IPS-18c (cell line): ENCODE measurements around the gene MAGI1.

ENCODE experiments used
- H3K4me3 ChIP-seq: 2 replicates; pipeline ENCODE4 v1.7.0; 2013; ENCODE audit warnings: low read depth, mild to moderate bottlenecking, low read length, moderate library complexity; ENCODE audit not compliant: insufficient read depth
- H3K9me3 ChIP-seq: one replicate; pipeline ENCODE4 v1.6.1; 2013; ENCODE audit warnings: mild to moderate bottlenecking, low read length, moderate library complexity; ENCODE audit not compliant: control insufficient read depth, insufficient read depth

Gene MAGI1

DNA sequence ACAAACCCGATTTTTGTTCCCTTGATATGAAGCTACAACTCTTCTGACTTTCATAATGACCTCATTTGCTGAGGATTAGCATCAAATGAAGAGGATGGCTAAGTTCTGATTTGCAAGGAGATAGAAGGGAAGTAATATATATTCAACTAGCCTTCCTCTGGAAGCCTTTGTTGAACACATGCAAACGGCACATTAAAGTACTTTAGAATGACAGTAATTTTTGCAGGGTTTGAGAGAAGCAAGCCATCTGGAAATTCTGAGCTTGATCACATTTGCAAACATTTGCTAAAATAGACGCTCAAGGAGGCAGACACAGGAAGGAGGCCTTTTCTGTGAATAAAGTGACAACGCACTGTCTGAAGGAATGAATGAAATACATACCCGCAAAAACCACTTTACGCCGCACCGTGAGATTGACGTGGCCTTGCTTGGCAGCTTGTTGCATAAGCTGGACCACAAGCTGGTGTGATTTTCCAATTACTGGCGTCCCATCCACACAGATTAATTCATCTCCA is 657.2 kb downstream of the MAGI1 start:
- no peak overlapping the region for H3K4me3 ChIP-seq
- no peaks in the 10 kb centered on the region for H3K9me3 ChIP-seq

DNA sequence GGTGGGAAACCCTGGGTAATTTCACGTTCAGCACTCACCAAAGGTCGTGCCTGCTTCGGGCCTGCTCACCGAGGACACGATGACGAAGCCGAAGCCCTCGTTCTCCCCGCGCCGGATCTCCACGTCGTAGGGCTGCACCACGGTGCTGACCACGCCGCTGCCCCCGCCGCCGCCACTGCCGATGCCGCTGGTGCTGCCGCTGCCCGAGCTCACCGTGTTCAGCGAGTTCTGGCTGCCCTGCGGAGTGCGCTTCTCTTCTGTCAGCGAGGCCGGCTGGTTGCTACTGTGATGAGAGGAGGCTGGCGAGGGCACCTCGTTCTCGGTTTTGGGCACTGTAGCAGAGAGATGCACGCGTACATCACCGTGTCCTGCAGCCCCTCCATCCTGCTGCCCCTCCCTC is 659.5 kb downstream of the MAGI1 start:
- no peaks in the 10 kb centered on the region for H3K9me3 ChIP-seq
- H3K4me3 ChIP-seq = no peak overlapping the region

DNA sequence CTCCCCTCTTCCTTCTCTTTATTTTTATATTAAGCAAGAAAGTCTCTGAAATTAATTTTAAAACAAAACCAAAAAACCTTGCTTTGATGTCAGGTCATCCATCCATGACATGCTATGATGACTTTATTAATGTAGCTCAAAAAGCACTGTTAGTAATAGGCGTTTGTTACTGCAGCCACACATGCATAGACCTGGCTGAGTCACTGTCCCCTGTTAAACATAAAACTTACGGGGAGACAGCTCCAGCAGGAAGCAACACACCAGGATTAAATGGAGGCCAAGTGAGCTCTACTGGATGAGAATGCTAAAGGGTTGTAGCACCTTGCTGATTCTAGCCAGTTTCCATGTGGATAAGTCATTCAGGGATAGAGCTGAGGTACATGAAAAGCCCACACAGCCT is 661.1 kb downstream of the MAGI1 start:
- H3K9me3 ChIP-seq = no peaks in the 10 kb centered on the region
- H3K4me3 ChIP-seq = no peak overlapping the region

DNA sequence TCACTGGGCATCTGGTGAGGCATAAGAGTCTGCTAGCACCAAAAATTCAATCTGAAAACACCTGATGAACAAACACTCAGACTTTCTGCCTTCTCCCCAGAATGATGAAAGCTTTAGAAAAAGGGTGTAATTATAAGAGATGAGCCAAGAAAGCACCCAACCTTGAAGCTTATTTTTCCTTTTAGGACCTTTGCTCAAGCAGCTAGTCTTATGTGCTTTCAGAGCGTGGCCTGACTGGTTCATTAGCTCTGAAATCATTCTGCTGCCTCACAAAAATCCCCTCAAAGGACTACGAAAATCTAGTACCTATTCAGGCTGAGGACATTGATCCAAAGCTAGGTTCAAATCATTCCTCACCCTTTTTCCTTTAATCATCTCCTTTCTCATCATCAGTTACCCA is 662.3 kb downstream of the MAGI1 start:
- Histone ChIP-seq H3K9me3 (no peaks in the 10 kb centered on the region), H3K4me3 (no peak overlapping the region)

DNA sequence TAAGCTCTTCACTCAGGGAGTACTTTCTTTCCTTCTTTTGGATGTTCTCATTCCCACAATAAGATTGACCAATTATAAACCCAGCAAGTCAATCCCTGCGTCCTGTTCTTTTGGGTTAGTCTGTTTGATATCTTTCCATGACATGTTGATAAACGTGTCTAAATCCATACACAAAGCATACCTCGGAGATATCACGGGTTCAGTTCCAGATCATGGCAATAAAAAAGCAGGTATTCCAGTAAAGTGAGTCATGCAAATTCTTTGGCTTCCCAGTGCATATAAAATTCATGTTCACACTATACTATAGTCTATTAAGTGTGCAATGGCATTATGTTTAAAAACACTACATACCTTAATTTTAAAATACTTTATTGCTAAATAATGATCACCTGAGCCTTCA is 667.7 kb downstream of the MAGI1 start:
- no peak overlapping the region for H3K4me3 ChIP-seq
- no peaks in the 10 kb centered on the region for H3K9me3 ChIP-seq

DNA sequence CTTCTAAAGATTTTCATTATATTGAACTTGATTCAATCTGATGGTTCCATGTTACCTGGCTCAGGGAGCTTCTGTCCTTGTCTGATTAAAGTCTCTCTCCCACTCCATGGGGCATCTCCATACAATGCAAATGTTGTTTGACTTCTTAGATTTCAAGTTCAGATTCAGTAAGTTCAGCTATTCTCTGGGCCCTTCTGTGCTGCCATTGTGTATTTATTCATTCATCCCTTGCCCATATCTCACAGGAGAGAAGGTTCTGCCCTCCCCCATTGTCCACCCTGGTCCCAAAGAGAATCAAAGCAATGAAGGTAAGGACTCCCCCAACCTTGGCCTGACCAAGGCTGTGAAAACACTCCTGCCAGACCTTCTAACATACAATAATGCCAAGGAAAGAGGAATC is 669.9 kb downstream of the MAGI1 start:
- H3K4me3 ChIP-seq = no peak overlapping the region
- H3K9me3 ChIP-seq = no peaks in the 10 kb centered on the region

DNA sequence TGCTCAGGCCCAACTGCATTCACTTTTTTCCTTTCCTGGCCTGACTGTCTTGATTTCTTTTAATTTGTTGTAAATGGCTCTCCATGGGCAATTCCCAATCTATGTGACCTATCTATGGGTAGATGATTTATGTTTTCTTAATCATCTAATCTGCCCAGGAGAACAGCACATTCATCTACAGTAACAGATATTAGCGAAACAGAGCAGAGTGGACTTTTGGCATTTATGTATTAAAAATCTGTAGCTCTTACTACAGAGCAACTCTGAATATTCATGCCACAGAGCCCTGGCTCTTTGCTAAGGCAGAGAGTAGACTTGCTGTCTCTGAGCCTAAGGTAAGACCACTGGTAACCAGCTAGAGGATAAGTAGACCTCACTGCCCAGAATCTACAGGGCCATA is 676.0 kb downstream of the MAGI1 start:
- Histone ChIP-seq H3K4me3 (no peak overlapping the region), H3K9me3 (no peaks in the 10 kb centered on the region)

DNA sequence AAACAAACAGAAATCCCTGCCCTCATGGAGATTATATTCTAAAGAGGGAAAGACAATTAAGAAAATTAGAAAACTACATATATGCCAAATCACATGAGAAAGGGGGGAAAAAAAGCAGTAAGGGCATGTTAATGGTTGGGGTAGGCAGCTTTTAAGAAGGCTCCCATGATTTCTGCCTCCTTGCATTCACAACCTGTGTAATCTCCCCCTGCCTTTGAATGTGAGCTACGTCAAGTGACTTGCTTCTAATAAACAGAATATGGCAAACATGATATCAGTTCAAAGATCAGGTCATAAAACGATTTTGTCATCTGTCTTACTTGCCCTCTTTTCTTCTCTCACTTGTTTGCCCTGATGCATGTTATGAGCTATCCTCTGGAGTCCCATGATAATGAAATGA is 677.3 kb downstream of the MAGI1 start:
- Histone ChIP-seq H3K4me3 (no peak overlapping the region), H3K9me3 (no peaks in the 10 kb centered on the region)

DNA sequence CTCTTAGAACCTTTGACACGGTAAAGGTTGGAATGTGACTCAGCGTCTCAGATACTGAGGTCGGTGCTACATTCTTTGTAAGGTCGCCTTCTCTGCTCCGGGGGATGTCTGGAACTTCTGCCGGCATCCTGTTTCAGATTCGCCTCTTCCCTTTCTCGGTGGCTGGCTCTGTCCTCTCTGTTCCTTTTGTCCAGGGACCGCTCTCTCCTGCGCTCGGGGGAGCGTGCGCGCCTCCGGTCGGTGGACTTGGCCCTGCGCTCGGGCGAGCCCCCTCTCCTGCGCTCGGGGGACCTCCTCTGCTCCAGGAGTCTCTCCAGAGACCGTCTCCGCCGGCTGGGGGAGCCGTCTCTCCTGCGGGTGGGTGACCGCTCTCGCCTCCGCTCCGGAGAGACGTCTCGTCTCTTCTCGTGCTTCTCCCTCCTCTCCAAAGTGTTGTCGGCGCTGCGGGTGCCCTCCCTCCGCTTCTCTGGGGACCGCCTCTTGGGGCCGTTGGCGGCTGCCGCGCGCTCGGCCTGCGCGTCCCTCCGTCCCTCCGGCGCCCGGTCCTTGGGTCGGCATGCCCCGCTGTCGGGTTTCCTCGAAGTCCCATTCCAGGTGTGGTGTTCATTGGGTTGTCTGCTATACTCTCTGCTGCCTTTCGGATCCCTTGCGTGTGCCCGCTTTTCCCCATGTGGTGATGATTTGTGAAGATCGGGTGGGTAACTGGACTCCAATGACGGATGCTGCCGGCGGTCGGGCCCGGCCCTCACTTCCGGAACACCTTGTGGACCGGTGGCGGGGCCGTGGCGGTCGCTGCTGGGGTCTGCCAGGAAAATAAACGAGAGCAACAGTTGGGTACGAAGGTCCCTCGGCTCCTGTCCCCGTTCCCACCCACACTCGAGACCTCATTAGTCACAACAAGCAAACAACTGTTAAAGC is 682.1 kb downstream of the MAGI1 start:
- Histone ChIP-seq H3K4me3 (no peak overlapping the region), H3K9me3 (no peaks in the 10 kb centered on the region)

DNA sequence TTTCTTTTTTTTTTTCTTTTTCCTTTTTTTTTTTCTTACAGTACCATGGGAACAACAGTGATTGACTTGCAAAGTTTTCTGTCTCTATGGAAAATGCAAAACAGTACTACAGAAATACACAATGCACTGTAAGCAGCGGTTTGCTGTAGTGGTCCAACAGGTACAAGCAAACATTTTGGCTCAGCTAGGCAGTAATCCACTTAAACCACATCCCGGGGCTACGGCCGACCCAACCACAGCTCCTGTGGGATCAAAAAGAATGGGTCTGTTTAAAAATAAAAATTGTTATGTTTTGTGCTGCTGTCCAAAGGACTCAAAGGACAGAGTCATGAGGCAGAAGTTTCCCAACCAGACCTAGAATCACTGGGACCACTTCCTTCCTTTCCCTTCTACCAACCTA is 683.8 kb downstream of the MAGI1 start:
- H3K9me3 ChIP-seq = no peaks in the 10 kb centered on the region
- H3K4me3 ChIP-seq = no peak overlapping the region

DNA sequence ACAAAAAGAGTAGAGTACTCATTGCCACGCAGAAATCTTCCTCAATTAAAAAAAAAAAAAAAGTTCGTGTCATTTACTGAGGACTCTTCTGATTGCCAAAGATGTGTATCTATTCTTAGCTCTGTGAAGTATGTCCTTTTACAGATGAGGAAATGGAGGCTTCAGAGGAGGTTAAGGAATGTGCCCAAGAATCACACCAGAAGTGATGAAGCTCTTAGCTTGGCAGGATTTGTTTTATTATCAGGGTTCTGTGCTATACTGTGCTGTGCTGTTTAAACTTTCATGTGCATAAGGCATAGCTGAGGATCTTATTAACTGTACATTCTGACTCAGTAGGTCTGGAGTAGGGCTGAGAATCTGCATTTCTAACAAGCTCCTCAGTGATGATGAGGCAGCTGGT is 685.8 kb downstream of the MAGI1 start:
- H3K9me3 ChIP-seq = no peaks in the 10 kb centered on the region
- H3K4me3 ChIP-seq = no peak overlapping the region

DNA sequence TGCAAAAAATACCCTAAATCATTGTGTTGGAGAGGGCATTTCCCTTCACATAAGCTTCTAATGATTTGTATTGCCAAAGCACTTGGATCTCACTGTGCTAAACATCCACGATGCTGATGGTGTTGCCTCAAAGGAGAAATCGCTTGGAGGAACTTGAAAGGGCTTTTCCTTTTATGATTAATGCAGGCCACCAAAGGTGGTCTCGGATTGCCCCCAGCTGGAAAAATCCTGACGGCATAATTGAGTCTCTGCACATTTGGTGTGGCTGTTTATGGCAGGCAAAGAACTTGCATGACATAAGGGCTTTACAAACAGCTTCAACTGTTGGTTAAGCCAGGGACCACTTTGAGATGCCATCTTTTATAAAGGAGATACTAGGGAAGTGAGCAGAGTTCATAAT is 687.0 kb downstream of the MAGI1 start:
- Histone ChIP-seq H3K9me3 (no peaks in the 10 kb centered on the region), H3K4me3 (no peak overlapping the region)

DNA sequence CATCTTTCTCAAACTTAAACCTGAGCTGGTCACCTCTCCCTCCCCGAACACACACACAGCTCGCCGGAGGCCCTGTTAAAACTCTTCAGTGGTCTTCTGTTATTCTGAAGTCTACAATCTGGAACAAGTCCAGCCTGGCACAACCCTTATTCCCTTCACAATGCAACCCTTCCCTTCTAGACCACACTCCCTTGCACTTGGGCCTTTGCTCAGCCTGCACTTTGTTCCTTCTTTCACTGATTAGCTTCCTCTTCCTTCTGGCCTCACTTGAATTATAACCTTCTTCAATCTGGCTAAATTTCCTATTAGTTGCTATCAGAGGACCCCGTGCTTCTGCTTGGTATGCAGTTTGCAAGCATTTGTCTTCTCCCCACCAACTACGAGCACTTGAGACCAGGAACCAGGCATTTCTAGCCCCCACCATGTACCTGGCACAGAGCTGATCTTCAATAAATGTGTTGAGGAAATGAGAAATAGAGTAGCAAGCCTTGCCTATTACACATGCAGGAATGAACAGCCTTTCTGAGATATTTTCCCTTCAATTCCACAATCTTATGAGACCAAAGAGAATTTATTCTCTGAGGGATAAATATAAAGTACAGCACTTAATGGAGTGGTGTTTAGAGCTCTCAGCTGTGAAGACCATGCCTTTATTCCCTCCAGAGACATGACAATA is 687.8 kb downstream of the MAGI1 start:
- Histone ChIP-seq H3K9me3 (no peaks in the 10 kb centered on the region), H3K4me3 (no peak overlapping the region)

DNA sequence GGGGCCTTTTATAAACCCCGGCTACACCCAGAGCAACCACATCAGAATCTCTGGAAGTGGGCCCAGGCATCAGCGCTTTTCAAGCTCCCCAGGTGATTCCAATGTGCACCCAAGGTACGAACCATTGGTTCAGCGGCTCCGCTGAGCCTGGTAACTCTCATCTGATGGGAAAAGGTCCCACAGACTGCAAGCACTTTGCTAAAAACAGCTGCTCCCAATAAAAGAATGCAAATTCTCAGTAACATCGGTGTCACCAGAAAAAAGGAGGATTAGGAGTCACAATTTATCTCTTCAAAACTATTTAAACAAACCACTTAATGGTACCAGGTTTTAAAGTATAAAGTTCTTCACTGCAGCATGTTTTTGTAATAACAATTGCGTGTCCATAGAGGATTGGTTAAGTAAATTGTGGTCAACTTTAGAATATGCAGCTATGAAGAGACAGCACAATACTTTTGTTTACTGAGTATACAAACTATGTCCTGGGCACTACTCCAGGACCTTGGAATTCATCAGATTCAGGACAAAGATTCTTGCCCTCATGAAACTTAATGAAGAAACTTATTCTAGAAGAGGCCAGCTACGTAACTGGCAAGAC is 690.2 kb downstream of the MAGI1 start:
- Histone ChIP-seq H3K9me3 (no peaks in the 10 kb centered on the region), H3K4me3 (no peak overlapping the region)

DNA sequence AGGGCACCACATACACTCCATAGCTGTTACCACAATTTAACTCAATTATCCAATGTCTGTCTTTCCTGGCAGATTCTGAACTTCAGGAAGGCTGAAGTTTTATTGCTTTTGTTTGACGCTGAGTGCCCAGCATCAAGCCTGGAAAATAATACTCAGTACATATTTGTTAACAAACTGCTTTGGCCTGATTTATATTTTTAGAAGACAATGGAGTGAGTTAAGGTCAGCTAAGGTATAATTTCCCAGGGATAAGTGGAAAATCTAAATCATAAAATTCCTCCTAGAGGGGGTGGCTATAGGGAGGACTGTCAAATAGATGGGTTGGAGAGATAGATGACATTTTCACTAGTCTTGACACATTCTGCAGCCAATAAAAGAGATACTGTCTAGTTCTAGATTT is 691.6 kb downstream of the MAGI1 start:
- H3K4me3 ChIP-seq = no peak overlapping the region
- no peaks in the 10 kb centered on the region for H3K9me3 ChIP-seq

DNA sequence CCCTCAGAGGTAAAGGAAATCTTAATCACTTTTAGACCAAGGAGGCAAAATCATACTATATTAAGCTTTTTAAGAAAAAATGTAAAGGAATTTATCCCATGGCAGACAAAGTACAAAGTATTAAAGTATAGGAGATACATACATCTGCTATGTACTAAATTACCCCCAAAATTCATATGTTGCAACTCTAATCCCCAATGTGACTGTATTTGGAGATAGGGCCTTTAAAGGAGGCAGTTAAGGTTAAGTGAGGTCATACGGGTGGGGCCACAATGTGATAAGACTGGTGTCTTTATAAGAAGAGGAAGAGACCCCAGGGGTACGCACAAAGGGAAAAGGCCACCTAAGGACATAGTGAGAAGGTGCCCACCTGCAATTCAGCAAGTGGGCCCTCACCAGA is 693.9 kb downstream of the MAGI1 start:
- Histone ChIP-seq H3K4me3 (no peak overlapping the region), H3K9me3 (no peaks in the 10 kb centered on the region)

DNA sequence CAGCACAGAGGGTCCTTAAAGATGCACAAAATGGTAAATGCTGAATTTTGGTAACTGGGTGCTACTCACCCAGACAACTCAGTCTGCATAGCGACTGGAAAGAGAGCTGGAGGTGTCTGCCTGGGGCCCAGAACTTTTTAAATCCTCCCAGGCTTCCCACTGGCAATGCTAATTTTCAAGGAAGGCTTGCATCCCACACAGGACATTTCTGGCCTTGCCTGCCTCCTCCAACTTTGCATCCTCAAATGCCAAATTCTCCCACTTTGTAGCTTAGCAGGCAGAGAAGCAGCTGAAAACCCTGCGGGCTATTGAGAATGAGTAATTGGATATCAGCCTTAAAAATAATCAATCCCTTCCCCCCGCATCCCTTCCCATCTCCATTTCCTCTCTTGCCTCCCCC is 694.3 kb downstream of the MAGI1 start:
- Histone ChIP-seq H3K9me3 (no peaks in the 10 kb centered on the region), H3K4me3 (no peak overlapping the region)

DNA sequence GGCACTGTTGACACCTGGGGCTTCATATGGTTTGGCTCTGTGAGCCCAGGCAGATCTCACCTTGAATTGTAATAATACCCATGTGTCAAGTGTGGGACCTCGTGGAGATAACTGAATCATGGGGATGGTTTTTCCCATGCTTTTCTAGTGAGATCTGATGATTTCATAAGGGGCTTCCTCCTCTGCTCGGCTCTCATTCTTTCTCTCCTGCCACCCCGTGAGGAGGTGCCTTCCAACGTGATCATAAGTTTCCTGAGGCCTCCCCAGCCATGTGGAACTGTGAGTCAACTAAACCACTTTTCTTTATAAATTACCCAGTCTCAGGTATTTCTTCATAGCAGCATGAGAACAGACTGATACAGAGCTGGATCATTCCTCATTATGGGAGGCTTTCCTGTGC is 695.0 kb downstream of the MAGI1 start:
- H3K9me3 ChIP-seq = no peaks in the 10 kb centered on the region
- H3K4me3 ChIP-seq = no peak overlapping the region
